HG02981 (cell line): Measurements from ENCODE around the gene TEX12.
A peak's percentile ranks its signal among the peaks of the same experiment; 100 is the strongest.
"Not testable (repeated sequence)": the region's sequence is repeated elsewhere in the genome, so short reads cannot be mapped to it uniquely, and the experiment has no call there.

Experiments
- ATAC-seq: cut with Tn5 transposase; IDR thresholded peaks from one replicate; pipeline ENCODE4 v1.9.1; 2021; ENCODE audit warnings: mild to moderate bottlenecking, moderate library complexity; ENCODE audit not compliant: unreplicated experiment

TEX12 gene

DNA sequence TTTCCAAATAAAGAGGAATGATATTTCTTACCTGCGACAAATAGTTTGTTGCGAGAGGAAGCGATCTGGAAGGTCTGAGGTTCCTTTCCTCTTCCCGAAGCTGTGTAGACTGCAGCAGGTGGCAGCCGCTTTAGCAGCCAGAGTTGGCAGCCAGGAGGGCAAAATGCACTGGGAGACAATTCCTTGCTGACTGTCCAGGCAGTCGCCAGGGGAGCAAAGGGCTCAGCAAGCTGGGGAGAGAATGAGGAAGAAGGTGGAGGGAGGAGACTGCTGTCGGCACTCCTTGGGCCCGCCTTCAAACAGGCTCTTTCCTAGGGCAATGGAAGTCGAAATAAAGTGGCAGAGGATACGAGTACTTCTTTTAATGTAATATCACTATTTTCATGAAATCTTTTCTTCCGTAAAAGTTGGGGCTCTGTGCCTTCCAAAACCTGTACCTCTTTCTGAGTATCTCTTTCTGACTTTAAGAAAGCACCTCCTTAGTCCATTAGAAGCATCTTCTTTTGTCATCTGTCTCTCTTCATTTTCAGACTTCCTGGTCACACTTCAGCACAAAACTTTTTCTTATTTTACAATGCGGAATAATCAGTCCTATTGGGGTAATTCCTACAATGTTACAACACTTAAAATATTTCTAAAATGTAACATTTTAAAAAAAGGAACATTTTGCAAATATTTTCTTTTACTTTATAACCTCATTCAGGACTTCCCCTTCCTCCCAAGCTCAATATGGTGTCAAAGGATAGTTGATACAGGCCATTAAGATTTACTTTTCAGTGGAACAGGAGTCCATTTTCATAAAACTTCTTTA is 3.1 kb upstream of the TEX12 start, which contains the start of gene IL18:
TSS of gene IL18 (minus strand) at position 220 of the 811 bp plus-strand sequence. CDS start 9,041 bp downstream, outside the sequence.
- no peak for ATAC-seq

DNA sequence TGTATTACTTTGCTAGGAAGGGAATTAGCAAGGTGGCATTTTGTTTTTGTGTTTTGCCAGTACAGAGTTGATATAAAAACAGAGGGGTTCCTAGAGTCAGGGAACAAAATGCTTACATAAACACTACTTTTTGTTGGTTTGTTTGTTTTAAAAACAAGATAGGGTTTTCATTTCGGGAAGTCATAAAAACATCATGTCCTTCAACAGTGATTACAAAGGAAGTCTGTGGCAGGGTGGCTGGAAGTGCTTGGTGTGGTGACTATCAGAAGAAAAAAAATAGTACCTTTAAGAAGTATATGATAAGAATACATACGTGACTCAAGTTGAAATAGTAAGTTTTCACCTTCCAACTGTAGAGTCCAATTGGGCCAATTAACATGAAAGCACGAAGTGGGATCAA is 2.1 kb upstream of the TEX12 start:
- ATAC-seq, result no peak

DNA sequence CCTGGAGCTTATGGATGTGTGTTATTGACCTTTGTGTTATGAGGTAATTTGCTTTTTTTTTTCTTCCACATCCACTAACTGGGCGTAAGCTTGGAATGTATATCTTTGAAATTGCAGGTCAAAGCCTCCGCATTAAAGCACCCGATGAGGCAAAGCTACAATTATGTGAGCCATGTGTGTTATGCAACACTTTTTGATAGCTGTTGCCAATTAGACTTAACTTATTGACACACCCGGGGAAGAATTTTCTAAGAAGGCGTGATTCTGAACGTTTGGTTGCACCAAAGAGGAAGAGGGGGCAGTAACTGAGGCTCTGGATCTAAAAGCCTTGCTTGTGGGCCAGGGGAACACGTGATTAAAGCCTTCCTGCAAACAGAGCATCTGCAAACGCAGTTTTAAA is 610 bp upstream of the TEX12 start:
- ATAC-seq, result no peak

DNA sequence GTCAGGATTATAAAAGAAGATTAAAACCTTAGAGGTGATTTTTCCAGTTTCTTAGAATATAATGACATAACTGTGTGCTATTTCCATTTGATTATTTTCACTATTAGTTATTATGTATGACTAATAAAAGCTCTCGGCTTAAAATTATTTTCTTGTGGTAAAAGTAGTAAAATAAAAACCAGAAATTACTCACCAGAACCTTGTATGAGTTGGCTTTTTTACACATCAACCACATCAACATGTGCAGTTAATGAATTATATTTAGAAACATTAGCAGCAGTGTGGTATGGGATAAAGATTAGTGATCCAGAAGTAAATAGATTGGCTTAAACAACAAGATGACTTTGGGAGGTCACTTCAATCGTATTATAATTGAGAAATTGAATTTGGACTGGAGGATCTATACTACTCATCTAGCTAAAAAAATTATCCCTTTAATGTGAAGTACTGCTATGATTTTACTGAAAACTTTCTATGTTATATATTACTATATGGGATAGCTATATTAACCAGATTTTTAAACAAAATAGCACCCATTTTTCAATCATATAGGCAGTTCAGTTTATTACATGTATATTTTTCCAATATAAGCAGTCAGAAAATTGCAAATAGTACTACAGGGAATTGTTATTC is 5.3 kb downstream of the TEX12 start:
- ATAC-seq, result peak; percentile 74

DNA sequence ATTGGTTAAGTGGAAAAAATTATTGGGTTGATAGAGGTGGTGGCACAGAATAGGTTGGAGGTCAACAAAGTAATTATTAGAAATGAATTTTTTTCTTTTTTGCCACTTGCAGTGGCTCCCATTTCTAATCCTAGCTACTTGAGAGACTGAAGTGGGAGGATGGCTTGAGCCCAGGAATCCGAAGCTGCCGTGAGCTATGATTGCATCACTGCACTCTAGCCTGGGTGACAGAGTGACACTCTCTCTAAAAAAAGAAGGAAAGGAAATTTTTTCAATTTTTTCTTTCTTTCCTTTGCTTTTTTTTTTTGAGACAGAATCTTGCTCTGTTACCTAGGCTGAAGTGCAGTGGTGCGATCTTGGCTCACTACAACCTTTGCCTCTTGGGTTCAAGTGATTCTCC is 6.0 kb downstream of the TEX12 start:
- no peak for ATAC-seq

DNA sequence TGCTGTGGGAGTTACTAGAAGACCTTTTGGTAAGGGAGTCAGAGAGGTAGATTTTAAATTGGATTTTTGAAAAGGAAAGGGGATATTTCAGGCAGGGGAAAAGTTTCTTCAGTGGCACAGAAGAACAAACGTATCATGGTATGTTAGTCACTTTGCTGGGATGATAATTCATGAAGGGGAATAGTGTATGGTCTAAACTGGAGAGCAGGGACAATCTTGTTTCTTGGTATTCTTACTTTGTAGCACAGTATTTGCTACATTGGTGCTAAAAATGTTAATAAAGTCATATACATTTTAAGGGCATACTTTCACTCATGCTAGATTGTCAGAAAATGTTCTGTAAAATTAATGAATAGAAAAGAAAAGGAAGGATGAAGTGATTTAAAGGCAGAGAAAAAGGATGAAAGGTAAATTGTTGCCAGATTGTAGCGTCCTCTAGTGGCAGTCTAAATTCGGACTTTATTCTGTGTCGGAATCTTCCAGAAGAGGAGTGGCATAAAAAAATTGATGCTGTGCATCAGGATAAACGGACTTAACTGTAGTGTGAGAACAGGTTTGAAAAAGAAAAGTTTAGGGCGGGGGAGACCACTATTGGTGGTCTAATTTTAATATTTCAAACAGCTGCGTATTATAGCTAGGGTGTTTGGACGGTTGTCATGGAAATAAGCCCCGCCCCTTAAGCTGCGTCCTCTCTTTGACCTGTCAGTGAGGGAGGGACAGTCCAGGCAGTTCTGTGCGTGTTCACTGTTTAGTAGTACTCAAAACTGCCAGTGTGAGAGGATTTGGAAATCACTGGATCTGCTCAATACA is 7.8 kb downstream of the TEX12 start, which contains the start of gene BCO2:
TSS of gene BCO2 (plus strand) at position 724 of the 810 bp plus-strand sequence. CDS start 90 bp downstream, outside the sequence.
- peak; percentile 58 for ATAC-seq

DNA sequence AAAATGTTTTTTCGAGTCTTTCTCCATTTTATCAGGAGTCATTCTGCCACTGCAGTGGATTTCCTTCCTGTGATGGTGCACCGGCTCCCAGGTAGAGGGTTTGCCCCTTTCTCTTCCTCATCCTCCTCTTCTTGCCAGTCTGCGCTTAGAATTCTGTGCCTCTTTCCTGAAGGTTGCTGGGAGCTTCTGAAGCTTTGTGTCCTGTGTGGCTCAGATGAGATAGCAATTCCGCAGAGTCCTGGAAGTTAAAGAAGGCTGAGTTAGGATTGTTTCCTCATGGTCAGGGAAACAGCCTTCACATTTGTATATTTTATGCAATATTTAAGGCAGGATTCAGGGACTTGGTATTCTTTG is 8.4 kb downstream of the TEX12 start:
- no peak for ATAC-seq

DNA sequence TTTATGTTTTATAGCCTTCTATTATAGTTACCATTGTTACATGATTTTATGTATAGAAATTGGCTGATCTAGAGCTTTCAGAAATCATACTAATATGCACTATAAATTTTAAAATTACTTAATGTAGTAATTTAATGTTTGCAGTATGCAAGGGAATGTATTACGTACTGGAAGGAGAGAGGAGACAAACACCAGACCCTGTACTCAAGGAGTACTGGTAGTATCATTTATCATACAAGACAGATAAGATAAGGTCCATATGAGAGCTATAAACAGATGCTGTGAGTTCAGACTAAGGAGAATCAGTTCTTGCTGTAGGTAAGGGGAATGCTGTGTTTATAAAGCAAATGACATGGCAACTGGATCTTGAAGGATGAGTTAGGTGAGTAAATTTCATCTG is 8.9 kb downstream of the TEX12 start:
- no peak for ATAC-seq

DNA sequence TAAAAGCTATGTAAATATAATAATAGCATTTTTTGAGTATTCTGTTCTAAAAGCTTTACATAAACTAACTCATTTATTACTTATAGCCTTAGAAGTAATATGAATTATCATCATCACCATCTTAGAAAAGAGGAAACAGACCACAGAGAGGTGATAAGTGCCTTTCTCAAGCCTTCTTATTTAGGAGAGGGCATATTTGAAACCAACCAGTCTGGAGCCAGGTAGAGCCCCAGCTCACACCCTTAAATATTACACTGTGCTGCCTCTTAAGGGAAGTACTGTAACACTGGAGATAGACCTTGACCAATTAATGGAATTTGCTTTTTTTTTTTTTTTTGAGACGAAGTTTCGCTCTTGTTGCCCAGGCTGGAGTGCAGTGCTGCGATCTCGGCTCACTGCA is 10.4 kb downstream of the TEX12 start:
- no peak for ATAC-seq

DNA sequence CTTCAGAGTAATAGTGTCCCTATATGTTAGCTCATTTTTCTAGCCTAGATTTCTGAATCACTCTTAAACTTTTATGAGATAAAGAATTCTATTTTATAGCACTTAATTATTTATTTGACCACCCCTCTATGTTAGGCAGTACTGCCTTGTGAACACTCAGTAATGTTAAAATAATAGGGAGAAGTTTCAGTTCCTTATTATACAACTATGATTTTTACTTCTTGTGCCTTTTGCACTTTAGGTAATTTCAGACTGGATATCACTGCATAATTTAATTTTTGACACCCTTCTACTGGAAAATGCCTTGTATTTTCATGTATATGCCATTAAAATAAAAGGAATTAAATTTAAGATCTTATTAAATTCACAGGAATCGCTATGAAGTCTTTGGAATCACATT is 11.3 kb downstream of the TEX12 start:
- ATAC-seq, result no peak

DNA sequence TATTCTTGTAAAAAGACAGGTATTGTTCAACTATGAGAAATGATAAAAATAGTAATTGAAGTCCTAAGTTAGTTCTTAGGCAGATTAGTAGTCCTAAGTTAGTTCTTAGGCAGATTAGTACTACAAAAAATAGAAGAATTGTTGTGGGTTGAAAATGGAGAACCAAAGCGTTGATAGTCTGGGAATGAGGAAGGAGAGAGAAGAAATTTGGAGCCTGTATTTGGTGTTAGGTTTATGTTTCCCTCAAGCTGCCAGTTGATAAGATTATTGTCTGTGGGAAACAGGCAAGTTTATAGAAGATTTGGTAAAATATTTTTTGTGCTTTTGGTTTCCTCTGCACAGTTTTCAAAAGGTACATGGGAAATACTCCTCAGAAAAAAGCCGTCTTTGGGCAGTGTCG is 11.8 kb downstream of the TEX12 start:
- no peak for ATAC-seq

DNA sequence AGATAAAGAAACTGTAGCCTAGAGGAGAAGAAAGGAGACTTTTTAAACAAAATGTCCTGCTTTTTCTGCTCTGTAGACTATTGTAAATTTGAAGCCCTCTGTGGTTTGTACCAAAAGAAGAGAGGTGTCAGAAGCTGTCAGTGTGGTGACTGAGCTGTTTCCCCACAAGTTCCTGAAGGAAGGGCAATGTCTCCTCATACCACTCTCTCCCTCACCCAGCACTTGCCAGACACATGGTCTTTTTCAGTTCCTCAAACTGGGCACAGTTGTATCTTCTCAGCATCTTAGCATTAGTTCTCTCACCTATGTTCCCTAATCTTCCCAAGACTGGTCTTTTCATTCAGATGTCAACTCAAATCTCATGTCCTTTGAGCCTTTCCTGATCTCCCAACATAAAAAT is 12.4 kb downstream of the TEX12 start:
- ATAC-seq, result peak; percentile 56

DNA sequence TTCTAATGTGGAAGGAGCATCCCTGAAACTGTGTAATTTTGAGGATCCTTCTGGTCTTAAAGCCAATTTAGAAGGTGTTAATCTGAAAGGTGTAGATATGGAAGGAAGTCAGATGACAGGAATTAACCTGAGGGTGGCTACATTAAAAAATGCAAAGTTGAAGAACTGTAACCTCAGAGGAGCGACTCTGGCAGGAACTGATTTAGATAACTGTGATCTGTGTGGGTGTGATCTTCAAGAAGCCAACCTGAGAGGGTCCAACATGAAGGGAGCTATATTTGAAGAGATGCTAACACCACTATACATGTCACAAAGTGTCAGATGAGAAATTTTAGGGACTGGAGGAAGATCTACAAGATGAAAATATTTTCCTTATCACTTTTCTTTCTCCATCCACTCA is 15.7 kb downstream of the TEX12 start:
- no peak for ATAC-seq

DNA sequence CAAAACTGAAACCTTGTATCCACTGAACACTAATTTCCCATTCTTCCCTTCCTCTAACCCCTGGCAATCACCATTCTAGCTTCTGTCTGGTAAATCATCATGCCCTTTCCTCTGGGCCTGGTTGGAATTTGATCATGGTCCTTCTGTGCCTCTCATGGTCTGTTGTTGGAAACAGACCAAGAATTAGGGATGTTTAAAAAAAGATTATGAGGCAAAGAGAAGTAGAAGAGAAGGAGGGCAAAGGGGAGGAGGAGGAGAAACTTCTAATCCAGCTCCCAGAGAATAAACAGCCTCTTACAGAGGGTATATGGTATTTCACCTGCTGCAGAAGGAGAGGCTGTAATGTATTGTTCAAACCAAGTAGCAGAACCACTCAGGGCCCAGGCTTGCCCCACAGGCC is 18.7 kb downstream of the TEX12 start:
- no peak for ATAC-seq

DNA sequence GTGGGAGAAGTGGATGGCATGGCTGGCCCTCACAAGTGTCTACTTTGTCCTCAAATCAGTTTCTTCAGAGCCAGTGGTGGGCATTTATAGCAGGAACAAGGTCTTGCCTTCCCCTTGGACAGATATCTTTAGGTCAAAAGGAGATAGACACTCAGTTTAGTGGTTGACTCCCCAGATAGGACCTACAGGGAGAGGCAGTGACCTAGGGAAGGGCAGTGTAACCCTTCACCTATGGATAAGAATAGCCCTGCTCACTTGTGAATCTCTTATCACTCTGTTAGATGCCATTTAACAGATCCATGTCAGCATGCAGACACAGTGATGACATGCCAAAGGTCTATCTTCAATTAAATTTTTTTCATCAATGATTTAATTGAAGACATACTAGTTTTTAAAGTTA is 19.1 kb downstream of the TEX12 start:
- ATAC-seq, result no peak

DNA sequence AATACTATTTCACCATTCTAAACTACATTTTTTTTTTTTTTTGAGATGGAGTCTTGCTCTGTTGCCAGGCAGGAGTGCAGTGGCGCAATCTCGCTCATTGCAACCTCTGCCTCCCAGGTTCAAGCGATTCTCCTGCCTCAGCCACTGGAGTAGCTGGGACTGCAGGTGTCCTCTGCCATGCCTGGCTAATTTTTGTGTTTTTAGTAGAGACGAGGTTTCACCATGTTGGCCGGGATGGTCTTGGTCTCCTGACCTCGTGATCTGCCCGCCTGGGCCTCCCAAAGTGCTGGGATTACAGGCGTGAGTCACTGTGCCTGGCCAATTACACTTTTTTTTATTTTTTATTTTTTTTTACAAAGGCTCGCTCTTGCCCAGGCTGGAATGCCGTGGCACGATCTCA is 27.9 kb downstream of the TEX12 start:
- not testable (repeated sequence) for ATAC-seq

DNA sequence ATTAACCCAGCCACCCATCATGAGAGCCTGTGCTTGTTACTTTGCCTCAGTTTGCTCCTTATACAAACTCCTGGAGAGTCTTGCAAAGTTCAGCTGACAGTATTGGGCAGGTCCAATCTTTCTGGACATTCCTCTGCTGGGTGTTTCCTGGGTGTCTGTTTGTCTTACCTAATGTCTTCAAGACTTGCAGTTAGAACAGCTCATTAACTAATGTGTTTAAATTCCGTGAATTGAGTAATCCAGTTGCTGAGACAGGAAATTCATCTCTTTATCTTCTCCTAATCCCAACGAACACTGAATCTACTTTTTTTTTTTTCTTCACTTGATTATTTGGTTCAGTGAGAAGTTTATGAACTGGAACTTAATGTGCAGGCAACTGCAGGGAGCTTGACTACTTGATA is 28.8 kb downstream of the TEX12 start:
- ATAC-seq, result no peak

DNA sequence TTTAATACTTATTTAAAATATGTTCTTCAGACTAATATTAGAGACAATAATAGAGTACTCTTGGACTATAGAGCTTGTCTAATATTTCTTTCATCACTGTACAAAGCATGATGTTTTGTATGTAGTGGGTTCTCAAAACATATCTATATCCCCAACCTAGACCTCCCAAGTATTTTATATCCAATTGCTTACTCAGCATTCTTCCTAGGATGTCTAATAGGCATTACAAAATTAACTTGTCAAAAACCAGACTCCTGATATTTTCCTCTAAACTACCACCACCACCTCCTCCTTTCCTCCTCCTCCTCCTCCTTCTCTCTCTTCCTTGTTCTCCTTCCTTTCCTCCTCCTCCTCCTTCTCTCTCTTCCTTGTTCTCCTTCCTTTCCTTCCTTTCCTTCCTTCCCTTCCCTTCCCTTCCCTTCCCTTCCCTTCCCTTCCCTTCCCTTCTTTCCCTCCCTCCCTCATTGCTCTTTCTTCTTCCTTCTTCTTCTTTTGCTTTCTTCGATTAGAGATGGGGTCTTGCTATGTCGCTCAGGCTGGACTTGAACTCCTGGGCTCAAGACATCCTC is 29.4 kb downstream of the TEX12 start:
- no peak for ATAC-seq

DNA sequence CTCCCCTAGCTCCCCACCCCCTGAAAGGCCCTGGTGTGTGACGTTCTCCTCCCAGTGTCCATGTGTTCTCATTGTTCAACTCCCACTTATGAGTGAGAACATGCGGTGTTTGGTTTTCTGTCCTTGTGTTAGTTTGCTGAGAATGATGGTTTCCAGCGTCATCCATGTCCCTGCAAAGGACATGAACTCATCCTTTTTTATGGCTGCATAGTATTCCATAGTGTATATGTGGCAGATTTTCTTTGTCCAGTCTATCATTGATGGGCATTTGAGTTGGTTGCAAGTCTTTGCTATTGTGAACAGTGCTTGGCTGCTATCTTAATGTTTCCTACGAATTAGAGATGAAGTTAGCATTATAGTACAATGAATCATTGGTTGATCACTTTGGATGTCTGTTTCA is 31.9 kb downstream of the TEX12 start:
- ATAC-seq, result not testable (repeated sequence)

DNA sequence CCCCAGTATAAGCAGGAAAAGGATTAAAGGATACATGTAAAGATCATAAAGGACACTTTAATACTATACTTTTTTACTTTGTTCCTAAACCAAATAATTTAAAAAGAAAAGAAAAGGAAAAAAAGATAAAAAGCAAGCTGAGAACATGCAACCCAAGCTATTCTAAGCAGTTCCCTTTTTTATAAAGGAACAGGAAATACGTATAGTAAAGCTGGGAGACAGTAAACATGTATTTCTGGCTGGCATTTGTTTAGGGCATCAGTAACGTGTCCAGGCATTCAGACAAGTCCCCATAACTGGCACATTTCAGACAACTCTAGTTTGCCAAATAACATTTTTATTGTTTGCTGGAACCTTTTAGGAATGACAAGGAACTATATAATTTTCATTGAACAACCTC is 33.1 kb downstream of the TEX12 start:
- ATAC-seq, result no peak

DNA sequence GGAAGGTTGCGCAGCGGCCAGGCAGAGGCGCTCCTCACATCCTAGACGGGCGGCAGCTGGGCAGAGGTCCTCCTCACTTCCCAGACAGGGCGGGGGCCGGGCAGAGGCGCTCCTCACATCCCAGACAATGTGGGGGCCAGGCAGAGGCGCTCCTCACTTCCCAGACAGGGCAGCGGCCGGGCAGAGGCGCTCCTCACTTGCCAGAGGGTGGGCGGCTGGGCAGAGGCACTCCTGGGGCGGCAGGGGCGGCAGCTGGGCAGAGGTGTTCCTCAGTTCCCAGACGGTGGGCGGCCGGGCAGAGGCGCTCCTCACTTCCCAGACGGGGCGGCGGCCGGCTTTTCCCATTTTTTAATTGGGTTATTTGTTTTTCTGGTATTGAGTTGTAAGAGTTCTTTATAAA is 38.9 kb downstream of the TEX12 start:
- ATAC-seq, result no peak
